IPS-20b (cell line): Measurements from ENCODE around the gene NAT14.

Source experiments
- H3K27ac ChIP-seq: one replicate; pipeline ENCODE4 v1.5.1; 2013; ENCODE audit warnings: low read length
- H3K27me3 ChIP-seq: 2 replicates; pipeline ENCODE4 v1.6.1; 2013; ENCODE audit warnings: mild to moderate bottlenecking, low read length, inconsistent platforms; ENCODE audit not compliant: insufficient read depth
- H3K36me3 ChIP-seq: 2 replicates; pipeline ENCODE4 v1.6.1; 2013; ENCODE audit warnings: low read depth, mild to moderate bottlenecking, inconsistent platforms, low read length, moderate library complexity; ENCODE audit not compliant: insufficient read depth
- H3K4me1 ChIP-seq: 2 replicates; pipeline ENCODE4 v1.6.1; 2013; ENCODE audit warnings: mild to moderate bottlenecking, control low read depth, inconsistent platforms, low read length, moderate library complexity; ENCODE audit not compliant: insufficient read depth
- H3K4me3 ChIP-seq: 2 replicates; pipeline ENCODE4 v1.5.1; 2013; ENCODE audit warnings: mild to moderate bottlenecking, low read length, inconsistent platforms
- H3K9ac ChIP-seq: 2 replicates; pipeline ENCODE4 v1.6.1; 2013; ENCODE audit warnings: low read depth, mild to moderate bottlenecking, inconsistent platforms, low read length, moderate library complexity
- H3K9me3 ChIP-seq: 2 replicates; pipeline ENCODE4 v1.6.1; 2013; ENCODE audit warnings: mild to moderate bottlenecking, low read depth, low read length, inconsistent platforms; ENCODE audit not compliant: insufficient read depth

Gene NAT14

GRCh38 chr19:55485439-55486011 is 537 bp downstream of the NAT14 start:
- peak overlapping the region; percentile 97 for H3K27ac ChIP-seq
- H3K4me1 ChIP-seq, result peaks cover 20% of the 10 kb centered on the region
- H3K4me3 ChIP-seq, result peak overlapping the region; percentile 88
- peak overlapping the region; percentile 87 for H3K9ac ChIP-seq
- H3K27me3 ChIP-seq, result no peaks in the 10 kb centered on the region
- no peaks in the 10 kb centered on the region for H3K36me3 ChIP-seq
- no peaks in the 10 kb centered on the region for H3K9me3 ChIP-seq

DNA sequence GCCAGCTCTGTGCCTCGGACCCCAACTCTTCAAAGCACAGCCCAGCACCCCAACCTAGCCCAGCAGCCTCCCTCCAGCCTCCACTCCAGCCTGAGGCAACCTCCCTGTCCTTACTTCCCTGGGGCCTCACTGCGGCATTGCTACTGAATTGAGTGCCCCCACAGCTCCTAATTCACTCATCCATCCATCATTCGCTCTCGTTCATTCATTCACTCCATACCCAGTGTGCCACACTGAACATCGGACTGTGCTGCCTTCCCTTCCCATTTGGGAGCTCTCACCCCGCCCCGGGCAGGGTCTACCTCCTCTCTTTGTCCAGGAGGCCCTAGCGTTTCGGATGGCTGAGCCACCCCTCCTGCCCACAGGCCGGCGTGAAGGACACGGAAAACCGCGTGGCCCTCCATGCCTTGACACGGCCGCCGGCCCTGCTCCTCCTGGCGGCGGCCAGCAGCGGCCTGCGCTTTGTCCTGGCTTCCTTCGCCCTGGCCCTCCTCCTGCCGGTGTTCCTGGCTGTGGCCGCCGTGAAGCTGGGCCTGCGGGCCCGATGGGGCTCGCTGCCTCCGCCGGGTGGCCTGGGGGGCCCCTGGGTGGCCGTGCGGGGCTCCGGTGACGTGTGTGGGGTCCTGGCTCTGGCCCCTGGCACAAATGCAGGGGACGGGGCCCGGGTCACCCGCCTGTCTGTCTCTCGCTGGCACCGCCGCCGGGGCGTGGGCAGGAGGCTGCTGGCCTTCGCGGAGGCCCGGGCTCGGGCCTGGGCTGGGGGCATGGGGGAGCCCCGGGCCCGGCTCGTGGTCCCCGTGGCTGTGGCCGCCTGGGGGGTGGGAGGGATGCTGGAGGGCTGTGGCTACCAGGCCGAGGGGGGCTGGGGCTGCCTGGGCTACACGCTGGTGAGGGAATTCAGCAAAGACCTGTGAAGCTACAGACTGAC is 1.3 kb downstream of the NAT14 start:
- peak overlapping the region; percentile 32; the same call in 1 of the 2 replicates for H3K9ac ChIP-seq
- no peaks in the 10 kb centered on the region for H3K36me3 ChIP-seq
- no peaks in the 10 kb centered on the region for H3K27me3 ChIP-seq
- no peaks in the 10 kb centered on the region for H3K9me3 ChIP-seq
- H3K27ac ChIP-seq, result no peak overlapping the region
- H3K4me3 ChIP-seq, result peak overlapping the region; percentile 88; the same call in 1 of the 2 replicates
- peaks cover 20% of the 10 kb centered on the region for H3K4me1 ChIP-seq

GRCh38 chr19:55486971-55487923 is 2.3 kb downstream of the NAT14 start:
- H3K9me3 ChIP-seq, result no peaks in the 10 kb centered on the region
- H3K4me3 ChIP-seq, result peak overlapping the region; percentile 45
- no peaks in the 10 kb centered on the region for H3K36me3 ChIP-seq
- peaks cover 20% of the 10 kb centered on the region for H3K4me1 ChIP-seq
- no peaks in the 10 kb centered on the region for H3K27me3 ChIP-seq
- H3K9ac ChIP-seq, result peak overlapping the region; percentile 32; the same call in 1 of the 2 replicates
- no peak overlapping the region for H3K27ac ChIP-seq

DNA sequence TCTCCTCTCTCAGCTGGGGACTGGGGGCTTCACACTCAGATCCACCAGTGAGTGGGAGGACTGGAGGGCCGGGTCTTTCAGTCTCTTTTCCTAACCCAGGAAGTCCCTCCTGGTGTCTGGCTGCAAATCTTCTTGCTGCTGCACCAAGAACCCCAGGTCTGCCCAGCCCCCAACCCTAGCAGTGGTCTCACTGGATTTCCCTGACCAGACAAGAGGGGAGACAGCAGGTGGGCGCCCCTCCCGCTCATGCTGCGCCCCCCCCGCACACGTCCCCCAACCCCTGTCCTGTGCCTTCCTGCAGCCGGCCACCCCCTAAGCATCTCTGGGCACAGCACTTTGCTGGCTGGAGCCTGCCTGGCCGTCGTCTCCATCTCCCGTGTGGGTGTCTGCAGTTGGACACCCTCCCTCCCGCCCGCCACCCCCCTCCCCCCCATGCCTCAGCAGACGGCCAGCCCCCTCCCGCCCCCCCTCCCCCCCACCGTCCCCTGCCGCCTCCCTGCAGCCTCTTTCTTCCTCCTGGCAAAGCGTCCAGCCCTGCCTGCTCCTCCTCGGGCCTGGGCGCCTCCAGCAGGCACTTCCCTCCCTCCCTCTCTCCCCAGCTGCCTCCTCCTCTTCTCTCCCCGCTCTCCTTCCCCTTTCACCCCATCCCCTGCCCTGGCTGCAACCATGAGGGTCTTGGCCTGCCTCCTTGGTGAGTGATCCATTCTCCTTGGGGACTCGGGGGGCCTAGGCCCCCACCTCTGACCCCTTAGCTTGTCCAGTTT is 3.1 kb downstream of the NAT14 start, which contains the start of gene SSC5D:
SSC5D (plus strand) TSS at position 513 of the 764 bp plus-strand sequence; CDS start at position 667, 154 bp downstream.
- peak within 1 kb of the TSS; percentile 61; the same call in 1 of the 2 replicates for H3K9ac ChIP-seq
- H3K27me3 ChIP-seq, result no peaks in the 10 kb centered on the region
- H3K36me3 ChIP-seq, result no peaks in the 10 kb centered on the region
- peak within 1 kb of the TSS; percentile 64 for H3K4me3 ChIP-seq
- peaks cover 20% of the 10 kb centered on the region for H3K4me1 ChIP-seq
- peak within 1 kb of the TSS; percentile 8 for H3K27ac ChIP-seq
- H3K9me3 ChIP-seq, result no peaks in the 10 kb centered on the region

GRCh38 chr19:55488986-55489710 is 4.2 kb downstream of the NAT14 start:
- no peaks in the 10 kb centered on the region for H3K9me3 ChIP-seq
- peaks cover 20% of the 10 kb centered on the region for H3K4me1 ChIP-seq
- H3K27ac ChIP-seq, result no peak overlapping the region
- H3K36me3 ChIP-seq, result no peaks in the 10 kb centered on the region
- H3K9ac ChIP-seq, result no peak overlapping the region; the same call in 1 of the 2 replicates
- H3K4me3 ChIP-seq, result no peak overlapping the region; the same call in 1 of the 2 replicates
- H3K27me3 ChIP-seq, result no peaks in the 10 kb centered on the region

- Histone ChIP-seq H3K36me3 (no peaks in the 10 kb centered on the region), H3K4me3 (no peak overlapping the region), H3K9me3 (no peaks in the 10 kb centered on the region), H3K27me3 (no peaks in the 10 kb centered on the region), H3K27ac (no peak overlapping the region), H3K9ac (no peak overlapping the region), H3K4me1 (peaks cover 20% of the 10 kb centered on the region)
Measured at GRCh38 chr19:55489711-55490477, 4.9 kb downstream of the NAT14 start.

DNA sequence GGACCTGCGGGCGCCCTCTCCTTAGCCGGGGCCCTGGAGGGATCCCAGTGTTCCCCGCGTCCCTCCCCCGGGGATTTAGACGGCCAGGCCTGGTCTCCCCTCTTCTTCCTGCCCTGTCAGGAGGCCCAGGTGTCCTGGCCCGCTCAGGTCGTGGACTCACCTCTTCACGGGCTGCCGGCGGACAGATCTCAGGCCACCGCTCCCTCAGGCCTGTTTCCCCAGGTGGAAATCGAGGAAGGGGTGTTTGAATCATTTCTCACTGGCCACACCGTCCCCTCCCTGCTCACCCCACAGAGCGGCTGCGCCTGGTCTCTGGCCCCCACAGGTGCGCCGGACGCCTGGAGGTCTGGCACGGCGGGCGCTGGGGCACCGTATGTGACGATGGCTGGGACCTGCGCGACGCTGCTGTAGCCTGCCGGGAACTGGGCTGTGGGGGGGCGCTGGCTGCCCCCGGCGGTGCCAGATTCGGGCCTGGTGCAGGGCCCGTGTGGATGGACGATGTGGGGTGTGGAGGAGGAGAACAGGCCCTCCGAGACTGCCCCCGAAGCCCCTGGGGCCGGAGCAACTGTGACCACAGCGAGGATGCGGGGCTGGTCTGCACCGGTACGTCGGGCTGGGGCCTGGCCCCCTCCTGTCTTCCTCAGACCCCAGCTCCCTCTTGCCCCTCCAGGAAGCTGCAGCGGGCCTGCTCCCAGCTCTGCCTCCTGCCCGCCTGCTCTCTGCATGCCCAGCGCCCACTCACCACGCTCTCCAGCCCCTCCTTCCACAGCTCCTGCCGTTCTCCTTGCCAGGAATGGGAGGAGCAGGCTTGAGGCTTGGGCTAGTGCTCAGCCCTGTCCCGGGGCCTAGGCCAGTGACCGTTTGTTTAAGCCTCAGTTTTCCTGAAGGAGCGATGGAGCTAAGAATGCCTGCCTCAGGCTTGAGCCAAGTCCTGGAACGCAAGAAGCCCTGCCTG is 5.8 kb downstream of the NAT14 start:
- no peaks in the 10 kb centered on the region for H3K36me3 ChIP-seq
- no peak overlapping the region for H3K27ac ChIP-seq
- no peaks in the 10 kb centered on the region for H3K27me3 ChIP-seq
- peaks cover 20% of the 10 kb centered on the region for H3K4me1 ChIP-seq
- H3K9me3 ChIP-seq, result no peaks in the 10 kb centered on the region
- no peak overlapping the region for H3K4me3 ChIP-seq
- H3K9ac ChIP-seq, result no peak overlapping the region

DNA sequence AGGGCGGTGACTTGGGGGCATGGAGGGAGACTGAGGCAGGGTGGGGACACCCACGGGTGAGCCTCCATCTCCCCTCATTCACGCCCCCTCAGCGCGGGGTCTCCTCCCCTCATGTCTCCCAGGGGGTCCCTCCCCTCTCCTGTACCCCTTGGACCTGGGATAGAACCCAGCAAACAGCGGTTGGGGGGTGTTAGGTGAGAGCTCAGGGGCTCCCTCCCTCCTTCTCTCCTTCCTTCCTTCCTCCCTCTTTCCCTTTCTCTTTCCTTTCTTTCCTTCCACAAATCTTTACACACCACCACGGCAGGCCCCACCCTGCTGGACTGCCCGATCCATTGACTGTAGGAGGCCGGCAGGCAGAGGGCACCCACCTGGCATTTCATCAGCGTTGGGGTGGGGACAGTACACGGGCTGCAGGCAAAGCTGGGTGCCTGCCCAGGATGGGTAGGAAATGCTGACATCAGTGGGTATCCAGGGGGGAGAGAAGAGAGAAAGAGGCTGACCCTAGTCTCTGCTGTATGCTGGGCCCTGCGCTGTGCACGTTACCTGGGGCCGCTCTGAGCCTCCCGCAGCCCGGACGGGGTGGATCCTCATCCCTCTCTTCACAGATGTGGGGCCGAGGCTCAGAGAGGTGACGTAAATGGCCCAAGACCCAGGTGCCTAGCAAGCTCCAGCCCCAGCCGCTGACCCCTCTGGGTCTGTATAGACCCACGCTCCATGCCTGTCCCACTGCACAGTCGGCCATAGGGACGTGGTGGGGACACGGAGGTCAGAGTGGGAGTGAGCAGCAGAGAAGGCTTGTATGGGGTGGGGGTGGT is 6.8 kb downstream of the NAT14 start:
- Histone ChIP-seq H3K27me3 (no peaks in the 10 kb centered on the region), H3K9me3 (no peaks in the 10 kb centered on the region), H3K27ac (no peak overlapping the region)

More for the DNA sequence above, 6.8 kb downstream of the NAT14 start:
- Histone ChIP-seq H3K4me1 (peaks cover 22% of the 10 kb centered on the region), H3K9ac (no peak overlapping the region), H3K36me3 (no peaks in the 10 kb centered on the region), H3K4me3 (no peak overlapping the region)
